ENCODE results near the gene CADM1. TPM values are rescaled to one million over a fixed set of nuclear protein-coding genes. Genes with fewer than 3 reads are reported as not detected.

Gene CADM1
- total RNA-seq, 1 experiment from 2014 or later = not detected

DNA sequence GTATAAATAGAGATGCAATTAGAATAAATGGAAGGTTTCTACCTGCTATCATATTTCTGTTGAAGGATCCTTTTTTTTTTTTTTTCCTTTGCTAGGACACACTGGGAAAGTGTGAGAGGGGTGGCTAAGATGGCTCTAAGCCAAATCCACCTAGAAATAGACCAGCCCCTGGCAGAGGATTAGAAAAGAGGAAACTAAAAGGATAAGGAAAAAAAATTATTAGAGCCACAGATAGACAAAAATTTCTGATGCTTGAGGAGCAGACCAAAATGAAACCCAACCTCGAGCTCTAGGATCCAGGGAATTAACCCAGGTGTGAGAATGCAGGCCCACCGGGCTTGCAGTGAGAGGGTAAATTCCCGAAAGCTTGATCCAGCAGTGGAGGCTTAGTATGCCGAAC is 262.3 kb downstream of the CADM1 start:
- Mint-ChIP-seq H3K9me3 (ENCODE audit: unreplicated experiment) (no peaks in the 10 kb centered on the region), H3K36me3 (ENCODE audit: insufficient read depth, unreplicated experiment) (no peaks in the 10 kb centered on the region), H3K4me1 (ENCODE audit: insufficient read depth, unreplicated experiment) (no peaks in the 10 kb centered on the region), H3K27ac (ENCODE audit: low read depth, unreplicated experiment) (no peak overlapping the region), H3K27me3 (ENCODE audit: insufficient read depth, unreplicated experiment) (no peaks in the 10 kb centered on the region), H3K4me3 (ENCODE audit: unreplicated experiment) (no peak overlapping the region)
- DNase-seq (ENCODE audit: unreplicated experiment) = no peak
- TF ChIP-seq, protein P1, sequence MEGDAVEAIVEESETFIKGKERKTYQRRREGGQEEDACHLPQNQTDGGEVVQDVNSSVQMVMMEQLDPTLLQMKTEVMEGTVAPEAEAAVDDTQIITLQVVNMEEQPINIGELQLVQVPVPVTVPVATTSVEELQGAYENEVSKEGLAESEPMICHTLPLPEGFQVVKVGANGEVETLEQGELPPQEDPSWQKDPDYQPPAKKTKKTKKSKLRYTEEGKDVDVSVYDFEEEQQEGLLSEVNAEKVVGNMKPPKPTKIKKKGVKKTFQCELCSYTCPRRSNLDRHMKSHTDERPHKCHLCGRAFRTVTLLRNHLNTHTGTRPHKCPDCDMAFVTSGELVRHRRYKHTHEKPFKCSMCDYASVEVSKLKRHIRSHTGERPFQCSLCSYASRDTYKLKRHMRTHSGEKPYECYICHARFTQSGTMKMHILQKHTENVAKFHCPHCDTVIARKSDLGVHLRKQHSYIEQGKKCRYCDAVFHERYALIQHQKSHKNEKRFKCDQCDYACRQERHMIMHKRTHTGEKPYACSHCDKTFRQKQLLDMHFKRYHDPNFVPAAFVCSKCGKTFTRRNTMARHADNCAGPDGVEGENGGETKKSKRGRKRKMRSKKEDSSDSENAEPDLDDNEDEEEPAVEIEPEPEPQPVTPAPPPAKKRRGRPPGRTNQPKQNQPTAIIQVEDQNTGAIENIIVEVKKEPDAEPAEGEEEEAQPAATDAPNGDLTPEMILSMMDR (IDR thresholded peaks at IDR 0.05; ENCODE audit: unreplicated experiment) = no peak
- intact Hi-C loops (cut with micrococcal nuclease) = no loop called here
- POLR2A ChIA-PET = interaction anchor here (0.6 kb wide), 1 partner anchor 141 kb away, joined by 4 read pairs; no protein-coding TSS in a partner anchor
- CTCF ChIA-PET = interaction anchor here (0.6 kb wide), 1 partner anchor 180 kb away, joined by 3 read pairs; no protein-coding TSS in a partner anchor
- BruUV-seq (replicated peaks) = no TSS peak

DNA sequence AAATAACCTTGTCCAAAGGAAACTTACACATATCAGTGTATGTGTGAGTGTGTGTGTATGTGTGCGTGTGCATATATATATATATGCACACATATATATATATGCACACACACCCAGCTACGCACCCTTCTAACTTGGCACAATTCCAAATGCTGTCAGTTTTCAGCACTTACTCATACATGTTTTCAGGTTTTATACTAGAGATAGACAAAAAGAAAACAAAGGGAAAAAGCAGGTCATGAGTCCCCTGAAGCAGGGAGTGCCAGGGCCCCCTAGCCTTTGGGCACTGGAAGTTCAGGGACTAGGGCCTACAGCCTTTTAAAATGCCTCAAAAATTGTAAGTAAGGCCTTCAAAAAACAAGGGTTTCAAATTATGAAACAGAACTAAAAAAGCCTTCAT is 265.4 kb downstream of the CADM1 start:
- H3K4me1 Mint-ChIP-seq (ENCODE audit: insufficient read depth, unreplicated experiment) = no peaks in the 10 kb centered on the region
- CTCF ChIA-PET = interaction anchor here (0.7 to 1.1 kb wide), 2 partner anchors 9 to 486 kb away, joined by 4 read pairs; no protein-coding TSS in a partner anchor
- peak; percentile 39 for DNase-seq (ENCODE audit: unreplicated experiment)
- no peak overlapping the region for H3K4me3 Mint-ChIP-seq (ENCODE audit: unreplicated experiment)
- TF ChIP-seq, protein P1 (IDR thresholded peaks at IDR 0.05; ENCODE audit: unreplicated experiment) = no peak
- H3K36me3 Mint-ChIP-seq (ENCODE audit: insufficient read depth, unreplicated experiment) = no peaks in the 10 kb centered on the region
- BruUV-seq (replicated peaks) = no TSS peak
- no peaks in the 10 kb centered on the region for H3K27me3 Mint-ChIP-seq (ENCODE audit: insufficient read depth, unreplicated experiment)
- no peak overlapping the region for H3K27ac Mint-ChIP-seq (ENCODE audit: low read depth, unreplicated experiment)
- POLR2A ChIA-PET = interaction anchor here (0.6 to 0.9 kb wide), 2 partner anchors 16 to 418 kb away, joined by 3 read pairs; no protein-coding TSS in a partner anchor
- intact Hi-C loops (cut with micrococcal nuclease) = loop anchor here (2.0 kb wide), 1 partner anchor 500 kb away; no protein-coding TSS in a partner anchor
- H3K9me3 Mint-ChIP-seq (ENCODE audit: unreplicated experiment) = no peaks in the 10 kb centered on the region

DNA sequence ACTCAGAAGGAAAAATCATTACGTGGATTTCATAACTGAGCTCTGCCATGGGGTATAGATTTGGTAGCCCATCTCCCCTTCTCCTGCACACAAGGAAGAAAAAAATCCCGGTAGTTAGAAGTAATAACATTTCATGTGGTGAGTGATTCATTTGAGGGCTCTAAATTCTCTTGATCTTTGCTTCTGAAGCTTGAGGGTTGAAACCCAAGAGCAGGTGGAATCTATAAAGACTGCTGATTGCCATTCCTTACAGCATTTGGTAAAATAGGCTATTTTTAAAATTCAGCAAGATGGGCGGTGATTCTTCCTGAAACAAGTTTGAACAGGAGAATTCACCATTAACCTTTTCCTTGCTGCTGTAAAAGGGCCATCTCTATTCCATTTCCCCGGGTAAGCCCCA is 266.1 kb downstream of the CADM1 start:
- BruUV-seq (replicated peaks) = no TSS peak
- ChIA-PET CTCF (interaction anchor here (0.5 to 1.1 kb wide), 5 partner anchors 9 to 485 kb away, joined by 3 to 4 read pairs (median 4); no protein-coding TSS in a partner anchor), POLR2A (interaction anchor here (1.1 kb wide), 1 partner anchor 29 kb away, joined by 3 read pairs; no protein-coding TSS in a partner anchor)
- intact Hi-C loops (cut with micrococcal nuclease) = loop anchor here (2.0 kb wide), 1 partner anchor 499 kb away; no protein-coding TSS in a partner anchor
- TF ChIP-seq, protein P1 (IDR thresholded peaks at IDR 0.05; ENCODE audit: unreplicated experiment) = no peak
- H3K4me3 Mint-ChIP-seq (ENCODE audit: unreplicated experiment) = no peak overlapping the region
- no peaks in the 10 kb centered on the region for H3K9me3 Mint-ChIP-seq (ENCODE audit: unreplicated experiment)
- H3K27me3 Mint-ChIP-seq (ENCODE audit: insufficient read depth, unreplicated experiment) = no peaks in the 10 kb centered on the region
- H3K36me3 Mint-ChIP-seq (ENCODE audit: insufficient read depth, unreplicated experiment) = no peaks in the 10 kb centered on the region
- H3K27ac Mint-ChIP-seq (ENCODE audit: low read depth, unreplicated experiment) = no peak overlapping the region
- no peaks in the 10 kb centered on the region for H3K4me1 Mint-ChIP-seq (ENCODE audit: insufficient read depth, unreplicated experiment)
- DNase-seq (ENCODE audit: unreplicated experiment) = no peak

DNA sequence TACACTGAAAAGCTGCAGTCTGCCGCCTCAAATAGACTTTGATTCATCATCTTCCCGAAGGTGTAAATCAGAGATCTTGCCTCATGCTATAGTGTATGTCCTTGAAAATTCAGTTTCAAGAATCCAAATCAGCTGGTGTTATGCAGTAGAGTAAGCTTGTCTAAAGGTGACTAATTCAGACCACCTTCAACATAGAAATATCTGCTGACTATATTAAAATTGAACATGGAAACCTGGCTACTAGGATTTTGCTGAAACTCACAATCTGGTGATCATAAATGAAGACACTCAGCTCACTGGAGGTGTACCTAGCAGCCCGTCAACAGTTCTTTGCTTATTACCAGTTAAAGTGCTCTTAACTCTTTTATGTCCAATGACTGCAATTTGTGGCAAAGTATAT is 266.6 kb downstream of the CADM1 start:
- no peaks in the 10 kb centered on the region for H3K36me3 Mint-ChIP-seq (ENCODE audit: insufficient read depth, unreplicated experiment)
- no peaks in the 10 kb centered on the region for H3K27me3 Mint-ChIP-seq (ENCODE audit: insufficient read depth, unreplicated experiment)
- CTCF ChIA-PET = interaction anchor here (0.5 to 1.0 kb wide), 3 partner anchors 13 to 89 kb away, joined by 3 to 4 read pairs (median 3); no protein-coding TSS in a partner anchor
- H3K27ac Mint-ChIP-seq (ENCODE audit: low read depth, unreplicated experiment) = no peak overlapping the region
- POLR2A ChIA-PET = interaction anchor here (1.1 kb wide), 1 partner anchor 28 kb away, joined by 3 read pairs; no protein-coding TSS in a partner anchor
- no TSS peak for BruUV-seq (replicated peaks)
- TF ChIP-seq, protein P1 (IDR thresholded peaks at IDR 0.05; ENCODE audit: unreplicated experiment) = no peak
- DNase-seq (ENCODE audit: unreplicated experiment) = no peak
- intact Hi-C loops (cut with micrococcal nuclease) = no loop called here
- no peaks in the 10 kb centered on the region for H3K4me1 Mint-ChIP-seq (ENCODE audit: insufficient read depth, unreplicated experiment)
- no peak overlapping the region for H3K4me3 Mint-ChIP-seq (ENCODE audit: unreplicated experiment)
- no peaks in the 10 kb centered on the region for H3K9me3 Mint-ChIP-seq (ENCODE audit: unreplicated experiment)
